GM12892 (cell line): ENCODE measurements around the gene ZNF431.

Experiments
- POLR2A ChIP-seq: IDR thresholded peaks from 2 replicates; pipeline ENCODE4 v1.6.1; 2011; ENCODE audit warnings: low read depth, low read length, control low read depth
- POLR2AphosphoS5 ChIP-seq: IDR thresholded peaks from 2 replicates; pipeline ENCODE4 v1.6.1; 2011; ENCODE audit warnings: low read depth, low read length, control low read depth
- TAF1 ChIP-seq: IDR thresholded peaks from 2 replicates; pipeline ENCODE4 v1.6.1; 2011; ENCODE audit warnings: low read depth, mild to moderate bottlenecking, control low read depth, low read length, borderline replicate concordance

DNA sequence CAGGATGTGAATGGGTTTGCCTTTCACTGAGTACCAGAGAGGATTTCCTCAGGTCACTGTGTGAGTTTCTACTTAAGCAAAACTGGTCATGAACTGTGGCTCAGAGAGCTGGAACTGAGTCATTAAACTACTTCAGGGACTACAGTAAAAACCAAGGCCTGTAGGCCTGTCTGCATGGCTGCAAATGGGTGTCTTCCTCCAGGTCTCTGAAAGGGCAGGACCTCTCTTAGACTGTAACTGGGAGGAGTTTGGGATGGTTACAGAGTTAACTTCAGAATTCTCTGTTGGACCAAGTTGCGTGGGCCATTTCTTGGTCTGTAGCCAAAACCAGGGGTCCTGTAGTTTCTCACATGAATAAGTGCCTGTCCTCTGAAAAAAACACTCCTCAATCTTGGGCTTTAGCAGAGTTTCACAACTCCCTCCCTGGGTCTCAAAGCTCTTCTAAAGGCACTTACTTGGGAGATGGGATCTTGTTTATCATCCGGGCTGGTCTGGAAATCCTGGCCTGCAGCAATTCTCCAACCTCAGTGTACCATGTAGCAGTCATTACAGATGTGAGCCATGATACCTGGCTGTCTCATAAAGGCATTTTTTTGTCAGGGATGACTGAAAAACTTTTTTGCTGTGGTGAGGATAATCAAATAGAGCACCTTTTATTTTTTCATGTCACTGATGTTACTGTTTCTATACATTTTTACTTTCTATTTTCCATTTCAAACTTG, 40.2 kb upstream of the ZNF431 start:
- no peak for TF ChIP-seq POLR2A
- TF ChIP-seq POLR2AphosphoS5, result no peak
- no peak for TF ChIP-seq TAF1
